Ectodermal cell (in vitro differentiated cells): Measurements from ENCODE around the gene GSTM1.
"Not testable (repeated sequence)": the region's sequence is repeated elsewhere in the genome, so short reads cannot be mapped to it uniquely, and the experiment has no call there.

Experiments
- H3K27ac ChIP-seq: 2 replicates; pipeline ENCODE4 v1.7.0; 2013; ENCODE audit warnings: mild to moderate bottlenecking, low read depth, low read length; ENCODE audit not compliant: insufficient read depth, poor library complexity, severe bottlenecking
- H3K27me3 ChIP-seq: 2 replicates; pipeline ENCODE4 v1.7.0; 2013; ENCODE audit warnings: mild to moderate bottlenecking, low read length; ENCODE audit not compliant: insufficient read depth, control insufficient read depth, poor library complexity, severe bottlenecking
- H3K36me3 ChIP-seq: one replicate; pipeline ENCODE4 v1.7.0; 2013; ENCODE audit warnings: low read length; ENCODE audit not compliant: control insufficient read depth, insufficient read depth
- H3K4me1 ChIP-seq: one replicate; pipeline ENCODE4 v1.7.0; 2013; ENCODE audit warnings: low read length; ENCODE audit not compliant: control insufficient read depth, insufficient read depth
- H3K4me3 ChIP-seq: 2 replicates; pipeline ENCODE4 v1.7.0; 2013; ENCODE audit warnings: low read depth, low read length, control low read depth; ENCODE audit not compliant: insufficient read depth
- H3K9me3 ChIP-seq: 2 replicates; pipeline ENCODE4 v1.7.0; 2013; ENCODE audit warnings: mild to moderate bottlenecking, low read length, moderate library complexity; ENCODE audit not compliant: control insufficient read depth
- WGBS, 2 experiments: methylation state at CpG; one replicate each; pipeline ENCODE4 v1.1.7; 2013; ENCODE audit warnings: missing lambda C conversion rate in 2 of 2; 5-methylcytosine and 5-hydroxymethylcytosine counted together

GSTM1 gene

GRCh38 chr1:109676683-109677381 lies 10.8 kb upstream of the GSTM1 start:
- not testable (repeated sequence) for H3K9me3 ChIP-seq, H3K27ac ChIP-seq, H3K4me1 ChIP-seq, H3K27me3 ChIP-seq, H3K4me3 ChIP-seq, H3K36me3 ChIP-seq
- WGBS, 2 experiments = 86 to 87% methylated on average over 2 of the region's 3 CpGs

GRCh38 chr1:109677459-109677858 lies 10.2 kb upstream of the GSTM1 start:
- Histone ChIP-seq H3K9me3 (no peaks in the 10 kb centered on the region), H3K27me3 (no peaks in the 10 kb centered on the region), H3K4me1 (no peaks in the 10 kb centered on the region), H3K27ac (no peak overlapping the region), H3K4me3 (no peak overlapping the region), H3K36me3 (no peaks in the 10 kb centered on the region)
- 85 to 99% methylated on average over 3 of the region's 3 CpGs for WGBS, 2 experiments

GRCh38 chr1:109678637-109679036 lies 9.0 kb upstream of the GSTM1 start:
- H3K27me3 ChIP-seq, H3K4me1 ChIP-seq, H3K9me3 ChIP-seq, H3K4me3 ChIP-seq, H3K36me3 ChIP-seq, H3K27ac ChIP-seq: not testable (repeated sequence)
- WGBS, 2 experiments = 92 to 97% methylated on average over 2 of the region's 2 CpGs

- H3K36me3 ChIP-seq, H3K27me3 ChIP-seq, H3K4me3 ChIP-seq, H3K4me1 ChIP-seq, H3K27ac ChIP-seq, H3K9me3 ChIP-seq: not testable (repeated sequence)
- WGBS, 2 experiments = no CpG with 5 or more reads among the region's 6 CpGs
Observed at GRCh38 chr1:109684777-109685176, 2.8 kb upstream of the GSTM1 start.

- not testable (repeated sequence) for H3K9me3 ChIP-seq, H3K36me3 ChIP-seq, H3K27me3 ChIP-seq, H3K4me3 ChIP-seq, H3K4me1 ChIP-seq, H3K27ac ChIP-seq
- WGBS, 2 experiments = no CpG with 5 or more reads among the region's 1 CpG
Observed at GRCh38 chr1:109685399-109685798, 2.2 kb upstream of the GSTM1 start.

GRCh38 chr1:109685890-109686289 lies 1.7 kb upstream of the GSTM1 start:
- not testable (repeated sequence) for H3K4me1 ChIP-seq, H3K36me3 ChIP-seq, H3K27me3 ChIP-seq, H3K27ac ChIP-seq, H3K9me3 ChIP-seq, H3K4me3 ChIP-seq
- no CpG with 5 or more reads among the region's 4 CpGs for WGBS, 2 experiments

- H3K36me3 ChIP-seq, H3K4me1 ChIP-seq, H3K27me3 ChIP-seq, H3K27ac ChIP-seq, H3K4me3 ChIP-seq, H3K9me3 ChIP-seq: not testable (repeated sequence)
- WGBS, 2 experiments = 86 to 95% methylated on average over 4 to 5 of the region's 11 CpGs
Observed at GRCh38 chr1:109687109-109687508, 508 bp upstream of the GSTM1 start.

GRCh38 chr1:109689844-109690405 lies 2.3 kb downstream of the GSTM1 start:
- Histone ChIP-seq H3K4me1 (no peaks in the 10 kb centered on the region), H3K9me3 (no peaks in the 10 kb centered on the region), H3K4me3 (no peak overlapping the region), H3K36me3 (no peaks in the 10 kb centered on the region), H3K27ac (no peak overlapping the region), H3K27me3 (no peaks in the 10 kb centered on the region)
- WGBS, 2 experiments = no CpG with 5 or more reads among the region's 6 CpGs

DNA sequence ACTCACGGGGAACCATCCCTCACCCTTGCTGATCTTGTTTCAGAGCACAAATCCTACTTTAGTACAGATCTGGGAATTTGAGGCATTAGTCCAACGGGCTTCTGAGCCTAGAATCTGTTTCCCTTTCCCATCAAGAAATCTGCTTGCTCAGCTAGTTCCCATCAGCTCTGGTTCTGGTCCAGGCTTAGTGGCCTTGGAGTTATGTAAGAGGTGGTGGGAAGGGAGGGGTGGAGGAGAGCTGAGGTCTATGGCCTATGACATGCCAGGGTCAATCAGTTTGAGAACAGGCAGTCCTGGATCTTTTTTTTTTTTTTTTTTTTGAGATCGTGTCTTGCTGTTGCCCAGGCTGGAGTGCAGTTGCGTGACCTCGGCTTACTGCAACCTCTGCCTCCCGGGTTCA lies 4.1 kb downstream of the GSTM1 start:
- H3K36me3 ChIP-seq = no peaks in the 10 kb centered on the region
- WGBS, 2 experiments = no CpG with 5 or more reads among the region's 6 CpGs

GRCh38 chr1:109694400-109694799 lies 6.8 kb downstream of the GSTM1 start:
- WGBS, 2 experiments = no CpG with 5 or more reads among the region's 5 CpGs
- not testable (repeated sequence) for H3K27ac ChIP-seq, H3K27me3 ChIP-seq, H3K4me3 ChIP-seq, H3K4me1 ChIP-seq, H3K36me3 ChIP-seq, H3K9me3 ChIP-seq

More for the DNA sequence above, 4.1 kb downstream of the GSTM1 start:
- H3K9me3 ChIP-seq = no peaks in the 10 kb centered on the region
- H3K4me3 ChIP-seq = no peak overlapping the region
- H3K27me3 ChIP-seq = no peaks in the 10 kb centered on the region
- H3K27ac ChIP-seq = no peak overlapping the region
- H3K4me1 ChIP-seq = no peaks in the 10 kb centered on the region

DNA sequence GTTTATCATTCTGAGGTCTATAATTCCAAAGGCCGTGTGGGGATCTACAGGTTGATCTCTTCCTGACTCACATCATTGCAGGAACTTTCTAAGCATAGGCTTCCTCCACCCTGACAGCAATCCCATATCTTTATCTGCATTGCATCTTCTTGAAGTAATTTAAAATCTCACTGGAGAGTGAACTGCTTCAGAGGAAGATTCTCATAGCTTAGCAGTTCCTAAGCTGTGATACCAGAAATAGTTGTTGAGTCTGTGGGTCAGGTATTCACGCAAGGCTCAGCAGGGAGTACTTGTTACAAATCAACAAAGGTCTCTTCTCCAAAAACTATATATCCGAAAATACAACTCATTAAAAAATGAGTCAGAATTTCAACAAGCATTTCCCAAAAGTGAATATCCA lies 7.5 kb downstream of the GSTM1 start:
- not testable (repeated sequence) for H3K4me1 ChIP-seq, H3K27ac ChIP-seq, H3K27me3 ChIP-seq, H3K36me3 ChIP-seq, H3K9me3 ChIP-seq, H3K4me3 ChIP-seq
- no CpG with 5 or more reads among the region's 3 CpGs for WGBS, 2 experiments
